Activated gamma-delta T cell treated with anti-CD3 and anti-CD28 coated beads, Interleukin-2, amount 50 U/mL, for 16 hours (primary cell): ENCODE measurements around the gene PTPRN2.

Experiments
- DNase-seq: peaks from one replicate; pipeline ENCODE4 v3.0.0-alpha.2; 2020; ENCODE audit warnings: low read depth

Gene PTPRN2

GRCh38 chr7:158026636-158027265 is 560.9 kb downstream of the PTPRN2 start:
- no peak for DNase-seq

DNA sequence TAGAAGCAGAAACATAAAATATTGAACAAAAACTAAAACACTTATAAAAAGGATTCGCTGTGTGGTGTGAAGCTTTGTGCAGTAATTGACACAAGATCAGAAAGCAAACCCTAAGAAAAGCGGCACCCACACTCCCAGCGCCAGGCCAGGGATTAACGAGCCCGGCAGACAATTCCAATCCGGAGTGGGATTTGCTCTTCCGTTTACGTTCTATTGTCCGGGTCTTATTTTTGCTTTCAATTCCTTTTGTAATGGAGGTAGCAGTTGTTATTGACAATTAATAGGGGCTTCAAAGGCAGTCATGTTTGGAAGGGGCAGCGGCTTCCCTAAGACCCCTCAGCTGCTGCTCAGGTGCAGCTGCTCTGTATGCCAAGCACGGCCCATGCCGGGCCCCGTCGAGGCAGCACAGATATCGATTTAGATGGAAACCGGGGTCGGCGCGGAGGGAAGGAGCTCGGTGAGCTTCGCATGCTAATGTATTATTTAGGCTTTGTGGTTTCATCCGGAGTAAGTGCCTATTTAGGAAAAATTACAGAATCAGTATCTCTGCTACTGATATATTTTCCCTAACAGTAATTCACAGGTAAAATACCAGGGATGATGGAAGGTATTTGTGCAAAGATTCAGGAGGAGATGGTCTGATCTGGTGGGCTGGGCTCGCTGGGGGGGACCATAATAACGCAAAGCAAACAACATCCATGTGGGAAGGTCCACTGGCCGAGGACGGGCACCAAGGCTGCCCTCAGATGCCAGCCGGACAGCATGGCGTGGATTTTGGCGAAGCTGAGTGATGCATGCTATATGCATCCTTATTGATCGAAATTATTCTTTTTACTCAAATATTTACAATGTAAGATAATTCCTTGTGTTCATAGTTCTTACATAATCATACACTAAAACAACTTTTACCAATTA is 561.7 kb downstream of the PTPRN2 start:
- no peak for DNase-seq

DNA sequence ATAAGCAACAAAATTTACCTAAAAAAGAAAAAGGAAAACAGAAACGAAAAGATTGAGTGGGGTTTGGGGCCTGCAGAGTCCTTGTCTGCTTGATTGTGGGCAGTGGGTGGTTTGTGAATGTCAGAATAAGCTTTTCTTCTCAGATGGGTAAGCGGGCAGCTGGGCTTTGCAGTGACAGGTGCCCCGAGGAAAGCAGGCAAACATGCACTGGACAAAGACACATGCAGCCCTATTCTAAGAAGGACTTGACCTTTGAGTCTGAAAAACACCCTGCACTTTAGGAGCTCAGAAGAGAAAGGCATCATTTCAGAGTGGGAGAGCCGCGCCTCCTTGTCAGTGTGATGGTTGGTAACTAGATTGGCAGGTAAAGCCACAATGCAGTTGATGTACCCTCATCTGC is 562.7 kb downstream of the PTPRN2 start:
- DNase-seq: no peak

- no peak for DNase-seq
Observed at GRCh38 chr7:158024351-158024715, 563.3 kb downstream of the PTPRN2 start.

DNA sequence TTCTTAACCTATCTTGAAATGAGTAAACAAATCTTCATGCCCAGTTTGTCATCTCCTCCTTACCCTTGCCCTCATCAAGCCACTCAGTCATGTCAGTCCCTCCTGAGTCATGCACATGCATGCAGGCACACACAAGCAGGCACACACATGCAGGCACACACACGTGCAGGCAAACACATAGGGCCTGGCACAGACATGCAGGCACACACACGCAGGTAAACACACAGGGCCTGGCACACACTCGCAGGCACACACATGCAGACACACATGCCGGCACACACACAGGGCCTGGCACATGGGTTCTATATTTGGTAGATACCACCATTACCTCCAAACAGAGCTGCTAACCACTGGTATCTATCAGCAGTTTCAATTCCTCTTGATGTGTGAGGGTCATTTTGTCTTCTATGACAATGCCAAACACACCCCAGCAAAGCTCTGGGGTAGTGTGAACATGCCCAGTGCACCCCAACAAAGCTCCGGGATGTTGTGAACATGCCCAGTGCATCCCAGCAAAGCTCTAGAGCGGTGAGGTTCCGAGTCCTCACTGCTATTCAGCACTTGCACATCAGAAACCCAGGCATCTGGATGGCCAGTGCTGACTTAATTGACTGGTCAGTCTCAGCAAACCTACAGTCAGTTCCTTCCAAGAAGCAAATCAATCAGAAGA is 563.8 kb downstream of the PTPRN2 start:
- DNase-seq: no peak

GRCh38 chr7:158023157-158023556 is 564.5 kb downstream of the PTPRN2 start:
- no peak for DNase-seq

GRCh38 chr7:158022601-158023000 is 565.0 kb downstream of the PTPRN2 start:
- DNase-seq: no peak

GRCh38 chr7:158021836-158022235 is 565.8 kb downstream of the PTPRN2 start:
- no peak for DNase-seq

GRCh38 chr7:158020706-158021095 is 566.9 kb downstream of the PTPRN2 start:
- DNase-seq: no peak

DNA sequence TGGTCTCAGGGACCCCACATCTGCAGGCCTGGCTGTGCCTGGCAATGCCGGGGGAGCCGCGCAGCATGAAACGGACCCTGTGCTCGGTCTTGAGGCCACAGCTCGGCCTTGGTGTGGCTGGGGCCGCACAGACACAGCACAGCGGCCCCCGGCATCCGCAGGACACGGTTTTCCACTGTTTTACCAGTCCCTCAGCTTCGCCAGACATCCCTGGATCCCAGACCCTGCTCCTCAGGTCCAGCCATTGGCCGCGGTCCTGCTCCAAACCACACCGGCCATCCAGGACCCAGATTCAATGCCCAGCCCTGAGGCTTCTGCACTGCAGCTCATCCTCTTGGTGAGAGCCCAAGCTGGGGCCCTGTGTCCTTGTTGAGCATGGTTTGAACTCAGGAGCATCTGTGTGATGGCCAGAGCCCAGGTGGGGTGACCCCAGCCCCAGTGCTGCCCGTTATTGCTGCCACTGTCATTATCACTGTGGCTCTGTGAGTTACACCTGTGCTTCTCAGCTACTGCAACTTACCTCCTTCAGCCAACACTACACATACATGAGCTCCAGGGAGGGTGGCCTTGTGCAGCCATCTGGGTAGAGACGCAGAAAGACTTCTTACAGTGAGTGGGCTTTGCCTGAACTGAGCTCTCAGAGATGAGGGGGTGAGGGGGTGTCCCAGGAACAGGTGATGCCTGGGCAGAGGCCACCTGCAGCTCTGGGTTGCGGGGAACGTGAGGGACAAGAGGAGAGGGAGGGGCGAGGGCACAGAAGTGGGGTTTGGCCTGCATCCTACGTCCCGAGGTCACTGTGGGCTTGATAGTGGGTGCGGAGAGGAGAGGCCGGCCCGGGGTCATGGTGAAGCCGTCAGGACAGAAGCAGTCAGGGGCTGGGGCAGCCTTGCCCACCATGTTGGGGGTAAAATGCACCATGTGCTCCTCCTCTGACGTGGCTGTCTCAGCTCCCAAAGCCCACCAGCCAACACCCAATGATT is 567.6 kb downstream of the PTPRN2 start:
- DNase-seq: no peak

GRCh38 chr7:158018971-158019645 is 568.5 kb downstream of the PTPRN2 start:
- DNase-seq: no peak

DNA sequence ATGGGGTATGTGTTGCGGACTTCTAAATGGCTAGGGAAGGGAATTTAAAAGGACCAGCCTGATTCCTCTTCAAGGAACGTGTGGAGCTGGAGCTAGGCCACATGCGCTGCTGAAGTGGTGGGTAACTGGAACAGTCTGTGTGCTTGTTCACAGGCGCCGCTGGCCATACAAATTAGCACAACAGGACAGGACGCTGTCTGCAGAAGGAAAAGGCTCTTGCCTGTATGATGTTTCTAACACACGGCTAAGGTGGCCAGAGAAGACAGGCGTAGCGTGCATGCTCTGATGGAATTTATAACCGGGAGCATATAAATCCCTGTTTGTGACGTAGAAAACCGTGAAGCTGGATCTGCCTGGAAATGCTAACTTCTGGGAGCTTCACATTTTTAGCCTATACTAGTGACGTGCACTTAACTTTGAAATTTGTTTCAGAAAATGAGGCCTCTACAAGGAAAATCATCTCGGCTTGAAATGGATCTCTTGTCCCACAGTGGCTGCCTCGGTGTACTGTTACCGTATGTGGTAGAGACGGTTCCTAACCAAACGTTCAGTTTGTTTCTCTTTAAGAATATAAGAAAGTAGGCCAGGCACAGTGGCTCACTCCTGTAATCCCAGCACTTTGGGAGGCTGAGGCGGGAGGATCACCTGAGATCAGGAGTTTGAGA is 569.4 kb downstream of the PTPRN2 start:
- DNase-seq: no peak

DNA sequence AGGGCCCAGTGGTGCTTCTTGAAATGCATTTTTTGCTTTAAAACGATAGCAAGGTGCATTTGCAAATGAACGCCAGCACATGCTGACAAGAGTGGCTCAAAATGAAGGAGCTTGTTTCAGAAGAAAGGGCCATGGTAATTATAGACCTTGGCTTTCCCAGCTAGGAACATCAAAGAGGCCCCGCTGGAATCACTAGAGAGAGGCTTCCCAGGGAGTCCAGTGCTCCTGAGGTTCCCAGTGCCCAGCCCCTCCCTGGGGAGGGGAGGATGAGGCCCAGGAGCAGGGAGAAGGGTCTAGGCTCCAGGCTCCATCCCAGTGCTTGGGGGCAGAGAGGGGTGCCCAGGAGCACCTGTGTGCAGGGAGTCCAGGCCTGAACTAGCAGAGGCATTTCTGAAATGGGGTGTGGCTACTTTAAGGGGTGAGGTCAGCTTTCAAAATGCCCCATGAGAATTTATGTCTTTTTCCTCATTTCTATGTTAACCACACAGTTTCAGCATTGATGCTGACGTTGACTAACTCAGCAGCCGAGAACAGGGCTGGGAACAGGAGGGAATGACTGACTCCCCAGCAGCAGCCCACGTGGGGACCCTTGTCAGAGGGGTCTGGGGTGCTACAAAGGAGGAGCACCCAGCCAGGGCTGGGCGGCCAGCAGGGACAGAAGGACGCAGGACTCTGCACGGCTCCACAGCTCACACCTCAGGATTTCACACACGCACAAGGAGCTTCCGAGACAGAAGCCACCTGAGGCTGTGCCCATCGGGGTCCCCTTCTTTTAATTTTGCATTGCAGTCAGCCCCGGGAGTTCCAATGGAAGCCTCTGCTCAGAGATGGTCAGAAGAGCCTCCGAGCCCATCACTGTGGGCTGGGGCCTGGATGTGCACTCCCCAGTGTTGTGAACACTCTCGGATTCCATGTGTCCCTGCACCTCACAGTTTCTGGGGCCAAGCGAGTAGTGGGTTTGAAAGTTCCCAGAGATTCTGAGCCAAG is 570.2 kb downstream of the PTPRN2 start:
- no peak for DNase-seq

- DNase-seq: no peak
Observed at GRCh38 chr7:158016180-158017097, 571.2 kb downstream of the PTPRN2 start.

DNA sequence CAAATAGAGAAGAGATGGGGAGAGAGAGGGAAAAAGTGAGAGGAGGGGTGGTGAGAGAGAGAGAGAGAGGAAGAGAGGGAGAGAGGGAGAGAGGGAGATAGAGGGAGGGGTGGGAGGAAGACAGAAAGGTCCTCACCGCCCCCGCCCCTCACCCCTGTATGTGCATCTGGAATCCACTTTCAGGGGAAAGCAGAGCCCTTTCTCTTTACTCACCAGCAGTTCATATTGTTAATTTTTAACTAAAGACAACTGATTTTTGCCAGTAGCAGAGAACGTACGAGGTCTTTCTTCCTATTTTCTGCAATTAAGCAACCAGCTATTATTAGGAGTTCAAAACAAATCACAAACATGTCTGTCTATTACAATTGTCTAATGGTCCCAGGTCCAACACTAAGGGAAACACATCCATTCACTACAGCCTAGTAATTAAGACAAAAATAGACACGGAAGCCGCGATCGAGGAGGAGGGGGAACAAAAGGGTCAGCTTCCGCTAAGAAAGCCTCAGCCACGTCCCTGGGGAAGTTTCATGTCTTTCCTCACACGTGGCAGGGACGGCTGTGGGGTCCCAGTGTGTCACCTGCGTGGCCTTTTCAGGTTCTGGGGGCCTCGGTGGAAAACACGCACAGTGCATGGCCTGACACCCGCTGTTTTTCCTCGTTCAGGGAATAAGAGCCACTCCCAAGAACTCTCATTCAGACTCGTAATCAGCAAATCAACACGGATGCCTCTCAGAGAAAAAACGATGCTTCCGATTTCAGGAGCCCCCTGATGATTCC is 572.0 kb downstream of the PTPRN2 start:
- DNase-seq: no peak

- DNase-seq: no peak
Observed at GRCh38 chr7:158014976-158015375, 572.6 kb downstream of the PTPRN2 start.

DNA sequence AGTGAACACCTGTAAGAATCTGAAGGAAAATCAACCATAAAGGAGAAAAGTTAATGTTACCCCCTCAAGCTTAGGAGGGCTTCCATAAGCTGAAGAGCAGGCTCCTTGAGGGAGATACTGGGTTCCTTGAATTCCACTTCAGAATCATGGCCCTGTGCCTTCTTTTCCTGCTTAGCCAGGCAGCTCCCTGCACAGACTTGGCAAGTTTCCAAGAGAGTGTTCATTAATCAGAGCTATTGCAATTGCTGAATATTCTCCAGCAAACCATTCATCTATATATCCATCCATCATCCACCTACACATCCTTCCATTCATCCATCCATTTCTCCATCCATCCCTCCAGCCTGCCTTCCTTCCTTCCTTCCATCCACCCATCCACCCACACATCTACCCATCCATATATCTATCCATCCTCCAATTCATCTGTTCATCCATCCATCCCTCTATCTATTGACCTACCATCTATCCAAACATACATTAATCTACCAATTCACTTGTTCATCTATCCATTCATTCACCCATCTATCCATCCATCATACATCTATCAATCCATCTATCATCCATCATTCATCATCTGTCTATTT is 574.4 kb downstream of the PTPRN2 start:
- DNase-seq: no peak
